AG08395 (cell line): ENCODE results near the gene PER3.

ENCODE experiments used
- DNase-seq: peaks from one replicate; pipeline ENCODE4 v3.0.0; 2012; ENCODE audit warnings: mixed read lengths, low spot score

Gene PER3

GRCh38 chr1:7873801-7874795 is 90.0 kb downstream of the PER3 start:
- no peak for DNase-seq

GRCh38 chr1:7878027-7878426 is 93.9 kb downstream of the PER3 start:
- no peak for DNase-seq

- DNase-seq, result no peak
Measured at GRCh38 chr1:7879228-7879627, 95.1 kb downstream of the PER3 start.

GRCh38 chr1:7884757-7885156 is 100.7 kb downstream of the PER3 start:
- DNase-seq, result no peak

- DNase-seq, result no peak
Measured at GRCh38 chr1:7885513-7886404, 101.7 kb downstream of the PER3 start.

GRCh38 chr1:7886405-7886745 is 102.3 kb downstream of the PER3 start:
- no peak for DNase-seq

GRCh38 chr1:7888248-7889081 is 104.4 kb downstream of the PER3 start:
- DNase-seq, result peak; percentile 35

GRCh38 chr1:7890853-7891252 is 106.8 kb downstream of the PER3 start:
- DNase-seq, result no peak

- no peak for DNase-seq
Measured at GRCh38 chr1:7891804-7892203, 107.7 kb downstream of the PER3 start.

GRCh38 chr1:7893529-7894180 is 109.6 kb downstream of the PER3 start:
- DNase-seq, result peak; percentile 80
